ENCODE data around the gene RAB3B.

- TF ChIP-seq CTCF (conservative IDR thresholded peaks at IDR 0.05; ENCODE audit: low read length): no peak
- no peak for TF ChIP-seq EZH2phosphoT487 (IDR thresholded peaks at IDR 0.05; ENCODE audit: borderline replicate concordance)
These were observed at the start of gene RAB3B for GRCh38 chr1:51990478-51990965.

Measured in Loucy (cell line).